ENCODE data around the gene CRISPLD2.
"Not testable (repeated sequence)": the region's sequence is repeated elsewhere in the genome, so short reads cannot be mapped to it uniquely, and the experiment has no call there.

CRISPLD2 gene

DNA sequence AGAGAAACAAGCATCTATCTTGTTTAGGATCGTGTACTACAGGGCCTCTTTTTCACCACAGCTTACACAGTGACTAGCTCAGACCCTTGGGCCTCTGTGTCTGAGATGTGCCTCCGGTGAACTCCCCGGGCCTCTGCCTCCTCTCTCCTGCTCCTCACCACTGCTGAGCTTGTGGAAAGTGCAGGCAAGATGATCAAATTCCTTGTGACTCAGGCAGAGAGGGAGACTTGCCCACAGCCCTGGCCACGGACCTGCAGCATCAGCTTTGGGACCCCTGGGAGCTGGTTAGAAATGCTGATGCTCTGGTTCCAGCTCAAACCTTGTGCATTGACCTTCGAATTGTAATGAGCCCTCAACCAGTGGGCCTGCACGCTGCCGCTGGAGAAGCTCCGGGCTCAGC is 111.7 kb downstream of the CRISPLD2 start:
- TF ChIP-seq, protein P1, sequence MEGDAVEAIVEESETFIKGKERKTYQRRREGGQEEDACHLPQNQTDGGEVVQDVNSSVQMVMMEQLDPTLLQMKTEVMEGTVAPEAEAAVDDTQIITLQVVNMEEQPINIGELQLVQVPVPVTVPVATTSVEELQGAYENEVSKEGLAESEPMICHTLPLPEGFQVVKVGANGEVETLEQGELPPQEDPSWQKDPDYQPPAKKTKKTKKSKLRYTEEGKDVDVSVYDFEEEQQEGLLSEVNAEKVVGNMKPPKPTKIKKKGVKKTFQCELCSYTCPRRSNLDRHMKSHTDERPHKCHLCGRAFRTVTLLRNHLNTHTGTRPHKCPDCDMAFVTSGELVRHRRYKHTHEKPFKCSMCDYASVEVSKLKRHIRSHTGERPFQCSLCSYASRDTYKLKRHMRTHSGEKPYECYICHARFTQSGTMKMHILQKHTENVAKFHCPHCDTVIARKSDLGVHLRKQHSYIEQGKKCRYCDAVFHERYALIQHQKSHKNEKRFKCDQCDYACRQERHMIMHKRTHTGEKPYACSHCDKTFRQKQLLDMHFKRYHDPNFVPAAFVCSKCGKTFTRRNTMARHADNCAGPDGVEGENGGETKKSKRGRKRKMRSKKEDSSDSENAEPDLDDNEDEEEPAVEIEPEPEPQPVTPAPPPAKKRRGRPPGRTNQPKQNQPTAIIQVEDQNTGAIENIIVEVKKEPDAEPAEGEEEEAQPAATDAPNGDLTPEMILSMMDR (IDR thresholded peaks at IDR 0.05; ENCODE audit: borderline replicate concordance, insufficient read depth, low read depth, low read length) = no peak
- no peak overlapping the region for H3K4me3 ChIP-seq (ENCODE audit: low read depth, low read length)

DNA sequence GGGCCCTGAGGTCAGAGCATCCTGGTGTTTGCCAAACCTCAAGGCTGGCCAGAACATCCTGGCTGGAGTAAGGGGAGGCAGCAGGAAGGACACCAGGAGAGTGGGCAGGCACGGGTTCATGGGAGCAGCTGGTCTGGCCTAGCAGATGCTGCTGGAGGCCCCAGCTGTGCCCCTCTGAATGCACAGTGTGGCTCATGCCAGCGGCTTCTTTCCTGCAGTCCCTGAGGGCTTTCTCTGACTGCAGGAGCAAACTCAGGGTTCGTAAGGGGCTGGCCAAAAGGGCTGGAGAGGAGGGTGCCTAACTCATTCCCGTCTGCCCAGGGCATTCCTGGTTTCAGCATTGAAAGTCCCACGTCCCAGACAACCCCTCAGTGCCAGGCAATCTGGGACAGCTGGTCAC is 112.9 kb downstream of the CRISPLD2 start:
- no peak overlapping the region for H3K4me3 ChIP-seq (ENCODE audit: low read depth, low read length)
- TF ChIP-seq, protein P1 (IDR thresholded peaks at IDR 0.05; ENCODE audit: borderline replicate concordance, insufficient read depth, low read depth, low read length) = no peak

DNA sequence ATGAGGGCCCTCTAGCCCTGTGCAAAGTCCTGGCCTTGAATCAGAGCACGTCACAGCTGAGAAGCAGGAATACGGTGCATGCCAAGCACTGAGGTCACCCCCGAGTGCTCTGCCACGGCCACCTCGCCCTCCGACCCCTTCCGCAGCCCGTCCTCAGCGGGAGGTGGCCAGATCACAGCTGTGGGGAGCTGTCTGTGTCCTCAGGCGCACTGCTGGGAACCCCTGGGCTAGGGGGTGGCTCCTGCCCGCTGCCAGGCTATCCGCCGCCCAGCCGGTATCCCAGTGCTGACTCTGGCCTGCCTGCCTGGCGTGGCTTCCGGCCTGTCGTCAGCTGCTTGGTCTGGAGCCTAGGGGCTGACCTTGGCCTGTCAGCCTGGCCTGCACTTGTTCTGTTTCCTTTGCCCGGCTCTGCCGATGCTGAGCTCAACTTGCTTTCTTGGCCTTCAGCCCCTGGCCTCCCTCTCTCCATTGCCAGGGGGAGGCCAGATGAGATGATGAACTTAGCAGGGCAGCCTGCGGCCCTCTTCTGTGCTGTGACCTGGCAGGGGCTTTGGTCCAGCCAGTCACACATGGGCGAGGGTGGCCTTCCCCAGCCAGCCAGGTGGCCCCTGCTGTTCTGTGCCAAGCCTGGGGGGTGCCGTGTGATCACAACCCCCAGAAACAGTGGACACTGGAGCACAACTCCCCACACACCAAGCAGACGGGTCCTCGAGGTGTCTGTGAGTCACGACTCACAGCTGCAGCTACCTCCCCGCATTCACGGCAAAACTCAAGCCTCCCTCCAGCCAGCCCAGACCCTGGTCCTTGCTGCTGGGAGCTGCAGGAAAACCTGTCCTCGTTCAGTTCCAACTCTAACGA is 114.2 kb downstream of the CRISPLD2 start:
- TF ChIP-seq, protein P1 (IDR thresholded peaks at IDR 0.05; ENCODE audit: borderline replicate concordance, insufficient read depth, low read depth, low read length) = no peak
- no peak overlapping the region for H3K4me3 ChIP-seq (ENCODE audit: low read depth, low read length)

DNA sequence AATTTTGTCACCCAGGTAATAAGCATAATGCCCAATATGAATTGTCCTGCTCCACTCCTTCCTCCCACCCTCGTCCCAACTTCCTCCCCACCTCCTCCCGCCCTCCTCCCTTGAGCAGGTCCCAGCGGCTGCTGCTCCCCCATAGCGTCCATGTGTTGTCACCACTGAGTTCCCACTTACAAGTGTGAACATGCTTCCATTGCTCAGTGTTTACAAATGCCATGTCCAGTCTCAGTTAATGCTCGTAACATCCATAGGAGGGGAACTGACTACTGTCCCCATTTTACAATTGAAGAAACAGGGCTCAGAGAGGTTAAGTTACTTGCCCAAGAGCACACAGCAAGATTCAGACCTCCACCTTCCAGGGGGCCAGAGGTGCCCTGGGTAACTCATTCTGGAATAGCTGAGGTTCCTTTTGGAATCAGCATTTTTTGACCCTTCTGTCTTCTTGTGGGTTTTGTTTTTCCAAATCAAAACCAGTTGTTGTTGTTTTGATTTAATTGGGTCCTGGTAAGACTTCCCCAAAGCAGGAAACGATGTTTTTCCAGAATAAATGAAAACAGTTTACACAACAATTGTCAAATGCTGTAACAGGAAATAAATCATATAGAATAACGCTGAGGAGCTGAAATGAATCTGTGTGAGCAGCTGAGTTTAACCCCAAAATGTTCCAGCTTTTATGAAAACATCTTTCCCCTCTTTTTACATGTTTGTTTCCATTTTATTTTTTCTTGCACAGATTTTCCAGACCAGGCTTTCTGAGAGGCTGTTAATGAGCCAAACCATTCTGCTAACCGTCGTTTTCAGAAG is 117.6 kb downstream of the CRISPLD2 start:
- H3K4me3 ChIP-seq (ENCODE audit: low read depth, low read length) = no peak overlapping the region
- TF ChIP-seq, protein P1 (IDR thresholded peaks at IDR 0.05; ENCODE audit: borderline replicate concordance, insufficient read depth, low read depth, low read length) = no peak

DNA sequence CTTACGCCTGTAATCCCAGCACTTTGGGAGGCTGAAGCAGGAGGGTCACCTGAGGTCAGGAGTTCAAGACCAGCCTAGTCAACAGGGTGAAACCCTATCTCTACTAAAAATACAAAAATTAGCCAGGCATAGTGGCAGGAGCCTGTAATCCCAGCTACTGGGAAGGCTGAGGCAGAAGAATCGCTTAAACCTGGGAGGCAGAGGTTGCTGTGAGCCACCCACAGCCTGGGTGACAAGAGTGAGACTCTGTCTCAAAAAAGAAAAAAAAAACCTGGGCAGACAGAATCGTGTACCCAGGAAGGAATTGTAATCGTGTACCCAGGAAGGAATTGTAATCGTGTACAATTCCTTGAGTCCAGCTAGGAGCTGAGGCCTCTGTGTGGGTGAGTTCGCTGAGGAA is 118.8 kb downstream of the CRISPLD2 start:
- not testable (repeated sequence) for H3K4me3 ChIP-seq (ENCODE audit: low read depth, low read length)

DNA sequence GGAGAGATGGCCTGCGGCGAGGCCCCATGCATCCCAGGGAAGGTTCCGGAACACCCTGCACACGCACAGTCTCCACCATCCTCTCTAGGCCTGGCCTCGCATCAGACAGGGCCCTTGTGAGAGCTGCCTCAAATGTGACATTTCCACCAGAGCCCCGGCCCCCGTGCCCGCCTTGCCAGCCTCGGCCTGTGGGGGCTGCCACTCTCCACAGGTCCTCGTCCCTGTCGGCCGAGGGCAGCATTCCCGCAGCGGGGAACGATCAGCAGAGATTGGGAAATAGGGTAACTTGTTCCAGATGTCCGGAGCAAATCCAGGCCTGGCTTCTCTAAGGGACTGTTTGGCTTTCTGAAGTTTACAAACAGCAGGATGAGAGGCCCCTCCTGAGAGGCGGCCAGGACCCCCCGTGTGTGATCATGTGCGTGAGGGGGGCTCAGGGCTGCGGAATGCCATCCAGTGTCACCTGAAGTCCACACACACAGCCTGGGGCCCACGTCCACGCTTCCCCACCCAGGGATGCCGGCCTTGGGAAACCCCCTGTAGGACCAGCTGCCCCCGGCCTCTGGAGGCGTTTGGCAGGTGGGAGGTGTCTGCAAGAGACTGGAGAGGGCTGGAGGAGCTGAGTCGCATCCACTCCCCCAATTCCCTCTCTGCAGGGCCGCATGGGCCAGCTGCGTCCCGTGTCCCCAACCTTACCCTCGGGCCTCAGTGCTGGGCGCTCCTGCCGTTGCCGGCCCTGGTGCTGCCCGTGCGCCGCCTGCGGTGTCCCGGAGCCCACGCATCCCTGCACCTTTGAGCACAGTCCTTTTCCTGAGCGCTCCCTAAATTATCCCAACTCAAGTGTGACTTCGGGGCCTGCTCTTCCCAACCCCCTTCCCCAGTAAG is 121.1 kb downstream of the CRISPLD2 start:
- TF ChIP-seq, protein P1 (IDR thresholded peaks at IDR 0.05; ENCODE audit: borderline replicate concordance, insufficient read depth, low read depth, low read length) = no peak

DNA sequence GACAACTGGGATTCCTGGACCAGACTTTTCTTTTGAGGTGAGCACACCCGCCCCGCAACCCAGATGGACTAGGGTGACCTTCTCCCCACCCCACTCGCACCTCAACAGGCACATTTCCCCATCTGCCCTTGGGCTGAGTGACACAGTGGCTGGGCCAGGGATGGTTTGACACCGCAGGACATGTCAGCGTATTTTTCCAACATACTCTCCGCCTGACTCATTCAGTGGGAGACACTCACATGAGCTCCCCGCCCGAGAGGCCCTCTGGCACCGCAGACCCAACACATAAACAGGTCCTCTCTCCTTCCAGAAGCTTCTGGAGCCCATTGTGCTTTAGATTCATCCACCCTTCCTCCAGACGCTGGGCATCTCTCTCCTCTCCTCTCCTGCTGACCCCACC is 122.1 kb downstream of the CRISPLD2 start:
- H3K4me3 ChIP-seq (ENCODE audit: low read depth, low read length) = no peak overlapping the region
- TF ChIP-seq, protein P1 (IDR thresholded peaks at IDR 0.05; ENCODE audit: borderline replicate concordance, insufficient read depth, low read depth, low read length) = no peak

More for the DNA sequence above, 121.1 kb downstream of the CRISPLD2 start:
- H3K4me3 ChIP-seq (ENCODE audit: low read depth, low read length) = no peak overlapping the region

All from GM12875 (cell line).